HG03196 (cell line): ENCODE results near the gene SNX33.
"Not testable (repeated sequence)": the region's sequence is repeated elsewhere in the genome, so short reads cannot be mapped to it uniquely, and the experiment has no call there.

Experiments
- ATAC-seq: cut with Tn5 transposase; IDR thresholded peaks from one replicate; pipeline ENCODE4 v1.9.1; 2021; ENCODE audit not compliant: unreplicated experiment

SNX33 gene

DNA sequence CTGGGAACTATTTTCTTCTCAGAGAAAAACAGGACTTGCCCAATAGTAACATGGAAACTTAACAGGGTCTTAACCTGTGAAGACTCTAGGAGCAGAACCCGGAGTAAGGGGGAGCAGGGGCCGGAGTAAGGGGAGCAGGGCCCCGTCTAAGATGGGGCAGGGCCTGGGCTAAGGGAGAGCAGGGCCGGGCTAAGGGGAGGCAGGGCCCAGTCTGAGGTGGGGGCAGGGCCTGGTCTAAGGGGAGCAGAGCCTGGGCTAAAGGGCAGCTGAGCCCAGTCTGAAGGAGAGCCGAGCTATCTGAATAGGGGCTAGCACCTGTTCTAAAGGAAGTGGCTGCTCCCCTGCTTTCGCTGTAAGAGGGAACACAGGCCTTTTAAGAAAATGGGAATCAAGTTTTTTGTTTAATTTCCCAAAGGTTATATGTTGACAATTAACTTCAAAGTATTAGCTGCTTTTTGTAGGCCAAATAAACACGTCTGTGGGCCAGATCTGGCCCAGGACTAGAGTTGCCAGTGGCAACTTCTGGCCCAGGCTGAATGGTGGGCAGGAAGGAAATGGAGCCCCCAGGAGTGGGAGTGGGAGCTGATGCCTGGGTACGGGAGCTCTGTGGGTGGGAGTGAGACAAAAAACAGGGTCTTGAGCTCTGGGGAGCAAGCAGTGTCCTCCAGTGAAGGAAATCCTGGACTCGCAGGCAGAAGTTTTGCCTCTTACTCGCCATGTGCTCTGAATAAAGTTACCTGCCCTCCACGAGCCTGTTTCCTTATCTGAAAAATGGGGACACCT lies 32.5 kb downstream of the SNX33 start:
- no peak for ATAC-seq

DNA sequence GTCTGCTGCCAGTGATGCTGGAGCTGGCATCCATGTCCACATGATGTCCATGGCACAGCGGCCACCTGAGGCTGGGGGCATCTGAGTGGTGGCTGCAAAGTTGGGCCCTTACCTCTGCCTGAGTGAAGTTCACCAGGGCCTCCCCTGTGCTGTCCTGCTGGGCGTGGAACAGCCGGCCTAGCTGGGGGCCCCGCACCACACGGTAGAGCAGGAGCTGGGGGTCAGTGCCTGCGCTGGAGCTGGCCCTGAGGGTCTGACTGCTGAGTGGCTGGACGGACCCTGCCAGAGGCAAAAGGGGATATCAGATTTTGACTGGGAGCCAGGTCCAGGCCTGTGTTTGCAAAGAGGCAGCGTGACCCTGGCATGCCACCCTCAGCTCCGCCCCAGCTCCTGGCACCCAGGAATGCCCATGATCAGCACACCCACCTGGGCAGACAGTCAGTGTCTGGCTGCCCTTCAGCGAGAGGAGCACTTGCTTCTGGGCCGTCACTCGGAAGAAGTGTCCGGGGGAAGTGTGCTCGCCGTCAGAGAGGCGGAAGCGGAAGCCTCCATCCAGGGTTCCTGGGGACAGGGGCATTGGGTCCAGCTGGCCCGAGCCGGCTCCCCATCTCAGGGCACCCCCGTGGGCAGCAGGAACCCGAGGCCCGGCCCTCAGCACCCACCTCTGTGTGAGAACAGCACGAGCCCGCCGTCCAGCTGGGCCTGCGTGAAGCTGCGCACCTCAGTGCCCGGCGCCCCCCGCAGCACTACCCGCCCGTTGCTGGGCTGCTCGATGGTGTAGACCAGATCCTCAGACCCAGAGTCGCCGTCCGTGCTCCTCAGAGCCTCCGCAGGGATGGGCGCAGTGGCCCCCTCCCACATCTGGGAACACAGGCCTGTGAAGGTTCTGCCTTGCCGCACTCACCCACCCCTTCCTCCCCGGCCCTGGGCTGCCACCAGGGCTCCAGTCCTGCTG lies 34.7 kb downstream of the SNX33 start:
- no peak for ATAC-seq

DNA sequence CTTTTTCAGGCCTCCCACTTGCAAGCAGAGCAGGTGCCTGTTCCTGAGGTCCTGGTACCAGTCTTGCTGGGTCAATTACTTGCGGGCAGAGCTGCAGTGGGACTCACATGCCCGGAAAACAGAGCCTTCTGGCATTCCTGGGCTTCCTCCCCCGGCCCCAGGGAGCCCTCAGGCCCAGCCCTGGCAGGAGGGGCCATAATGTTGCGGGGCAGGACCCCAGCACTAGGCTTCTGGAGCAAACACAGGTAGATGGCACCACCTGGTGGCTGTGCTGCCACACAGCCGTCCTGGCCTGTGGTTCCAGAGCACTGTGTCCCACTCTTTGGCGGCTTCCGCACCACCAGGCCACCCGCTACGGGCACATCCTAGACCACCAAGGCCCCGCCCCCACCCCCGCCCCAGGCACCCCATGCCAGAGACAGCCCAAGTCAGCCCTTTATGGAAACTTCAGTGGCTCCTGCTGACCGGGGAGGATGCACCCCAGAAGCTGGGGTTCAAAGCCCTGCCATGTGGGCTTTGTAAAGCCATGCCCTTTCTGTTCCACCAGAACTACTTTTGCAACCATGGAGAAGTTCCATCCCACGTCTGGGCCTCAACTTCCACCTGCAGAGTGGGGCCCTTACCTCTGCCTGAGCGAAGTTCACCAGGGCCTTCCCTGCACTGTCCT lies 36.1 kb downstream of the SNX33 start:
- not testable (repeated sequence) for ATAC-seq

DNA sequence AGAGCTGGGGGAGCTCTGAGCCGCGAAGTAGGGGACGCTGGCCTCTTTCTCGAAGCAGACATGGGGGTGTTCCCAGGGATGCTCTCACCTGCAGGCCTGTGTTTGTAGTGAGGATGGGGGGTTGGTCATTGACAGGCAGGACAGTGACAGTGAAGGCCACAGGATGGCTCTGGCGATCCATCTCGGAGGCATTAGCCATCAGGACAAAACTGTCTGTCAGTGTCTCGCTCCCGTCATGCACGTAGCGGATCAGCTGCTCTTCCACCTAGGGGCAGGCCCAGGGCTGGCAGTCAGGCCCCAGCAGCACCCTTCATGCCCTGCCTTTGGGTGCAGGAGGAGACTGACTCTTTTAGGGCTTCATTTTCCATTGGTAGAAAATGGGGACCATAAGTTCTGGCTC lies 36.9 kb downstream of the SNX33 start:
- ATAC-seq, result no peak

DNA sequence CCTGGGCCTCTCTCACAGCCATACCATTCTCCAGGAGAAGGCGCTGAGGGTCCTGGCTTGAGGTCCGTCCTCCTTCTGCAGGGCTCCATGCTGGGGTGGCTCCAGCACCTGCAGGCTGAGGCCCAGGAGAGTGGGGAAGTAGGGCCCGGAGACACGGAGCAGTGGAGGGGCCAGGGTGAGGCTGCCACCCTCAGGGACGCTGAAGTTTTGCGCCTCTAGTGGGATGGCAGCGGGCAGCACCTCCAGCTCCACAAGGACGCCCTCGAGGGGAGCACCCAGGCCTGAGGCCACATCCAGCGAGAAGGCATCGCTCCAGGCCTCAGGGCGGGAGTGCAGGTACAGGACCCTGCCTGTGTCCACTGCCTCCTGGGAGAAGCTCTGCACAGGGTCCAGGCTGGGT lies 37.5 kb downstream of the SNX33 start:
- no peak for ATAC-seq

DNA sequence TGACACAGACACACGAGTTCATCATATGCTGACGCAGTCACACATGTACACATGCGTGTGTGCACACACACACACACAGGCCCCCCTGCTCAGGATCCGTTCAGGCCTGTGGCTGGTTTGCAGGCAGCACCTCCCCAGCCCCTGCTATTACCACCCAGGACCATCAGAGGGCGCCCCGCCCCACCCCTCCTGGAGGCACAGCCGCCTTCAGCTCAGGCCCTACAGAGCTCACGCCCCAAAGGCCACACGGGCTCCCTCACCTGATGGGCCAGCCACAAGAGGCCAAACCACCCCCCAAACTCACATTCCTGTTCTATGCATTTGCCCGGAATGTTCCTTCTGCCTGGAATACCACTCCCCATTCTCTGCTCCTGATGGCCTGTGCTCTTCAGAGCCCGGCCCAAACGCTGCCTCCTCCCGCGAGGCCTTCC lies 38.5 kb downstream of the SNX33 start:
- ATAC-seq, result peak; percentile 61

DNA sequence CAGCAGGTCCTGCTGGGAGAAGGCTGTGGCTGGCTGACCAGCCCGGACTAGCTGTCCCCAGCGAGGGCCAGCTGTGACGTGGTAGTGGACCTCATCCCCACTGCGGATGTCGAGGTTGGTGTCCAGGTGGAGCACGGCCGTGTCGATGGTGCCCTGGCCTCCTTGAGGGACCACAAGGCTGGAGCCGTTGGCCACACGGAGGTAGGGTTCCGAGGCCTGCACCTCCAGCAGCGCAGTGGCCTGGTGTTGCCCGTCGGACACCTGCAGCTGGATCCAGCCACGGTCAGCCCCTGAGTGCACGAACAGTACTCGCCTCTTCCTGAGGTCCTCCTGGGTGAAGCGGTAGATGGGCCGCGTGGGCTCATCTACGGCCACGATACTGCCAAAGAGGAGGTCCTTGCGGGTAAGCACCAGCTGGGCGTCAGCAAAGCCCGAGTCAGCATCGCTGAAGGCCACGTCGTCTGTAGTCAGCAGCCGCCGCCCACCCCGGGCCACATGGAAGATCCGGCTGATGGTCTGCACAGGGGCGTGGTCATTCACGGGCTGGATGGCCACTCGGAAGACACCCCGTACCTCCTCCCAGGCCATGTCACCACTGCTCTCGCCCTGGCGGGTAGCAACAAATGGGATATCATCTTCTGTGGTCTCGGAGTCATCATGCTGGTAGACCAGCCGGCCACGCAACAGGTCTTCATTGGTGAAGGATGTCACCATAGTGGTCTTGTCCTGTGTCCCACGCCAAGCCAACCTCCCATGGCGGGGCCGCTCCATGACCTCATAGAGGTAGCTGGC lies 40.0 kb downstream of the SNX33 start:
- no peak for ATAC-seq

DNA sequence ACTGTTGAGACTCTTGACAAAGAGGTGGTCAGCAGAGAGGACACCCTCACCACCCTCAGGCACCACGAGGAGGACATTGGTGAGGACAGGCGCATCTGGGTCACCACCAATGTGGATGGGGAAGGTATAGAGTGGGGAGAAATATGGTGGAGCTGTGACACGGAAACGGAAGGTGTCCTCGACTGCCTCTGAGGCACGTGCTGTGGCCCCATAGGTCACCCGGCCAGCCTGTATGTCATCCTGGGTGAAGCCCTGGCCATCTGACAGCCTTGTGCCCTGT lies 40.5 kb downstream of the SNX33 start:
- ATAC-seq, result no peak

DNA sequence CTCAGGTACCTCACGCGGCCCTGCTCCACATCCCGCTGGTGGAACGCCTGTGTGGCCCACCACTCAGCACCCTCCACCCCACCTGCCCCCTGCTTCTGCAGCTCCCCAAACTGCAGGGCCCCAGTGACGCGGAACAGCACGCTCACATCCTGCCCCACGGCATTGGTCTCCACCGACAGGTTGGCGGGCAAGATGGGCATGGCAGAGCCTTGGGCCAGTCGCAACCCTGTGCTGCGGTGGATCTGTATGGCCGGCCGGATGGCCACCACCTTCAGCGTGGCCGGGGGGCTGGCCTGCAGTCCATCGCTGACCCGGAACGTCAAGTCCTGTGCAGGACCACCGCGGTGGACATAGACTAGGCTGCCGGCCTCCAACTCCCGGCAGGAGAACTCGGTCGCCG lies 41.1 kb downstream of the SNX33 start:
- ATAC-seq, result no peak

DNA sequence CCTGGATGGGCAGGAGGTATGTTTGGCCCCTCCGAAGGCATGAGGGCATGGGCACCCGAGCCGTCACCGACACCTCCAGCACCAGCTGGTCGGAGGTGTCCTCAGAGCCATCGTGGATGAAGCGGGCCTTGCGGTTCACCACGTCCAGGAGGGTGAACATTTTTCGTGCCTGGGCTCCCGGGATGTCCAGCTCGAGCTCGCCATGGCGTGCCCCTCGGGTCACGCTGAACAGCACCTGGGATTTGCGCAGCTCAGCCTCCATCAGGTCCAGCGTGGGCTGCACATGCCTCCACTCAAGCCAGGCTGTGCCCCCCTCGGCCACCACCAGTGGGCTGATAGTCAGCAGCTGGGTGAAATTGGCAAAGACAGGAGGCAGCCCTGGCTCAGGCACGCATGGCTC lies 41.7 kb downstream of the SNX33 start:
- ATAC-seq, result not testable (repeated sequence)

DNA sequence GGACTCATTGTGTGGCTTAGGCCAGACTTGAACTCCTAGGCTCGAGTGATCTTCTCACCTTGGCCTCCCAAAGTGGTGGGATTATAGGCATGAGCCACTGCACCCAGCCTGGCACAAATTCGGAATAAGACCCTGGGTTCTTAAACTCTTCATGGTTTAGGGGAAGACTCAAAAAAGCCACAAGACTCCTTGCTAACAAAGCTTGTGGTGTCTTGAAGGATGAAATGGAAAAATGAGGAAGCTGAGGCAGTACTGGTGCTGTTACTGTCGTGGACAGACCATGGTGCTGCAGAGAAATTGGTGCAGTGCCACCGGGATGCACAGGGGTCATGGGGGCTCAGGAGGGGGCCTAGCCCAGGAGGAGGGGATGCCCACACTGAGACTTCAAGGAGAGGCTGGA lies 44.6 kb downstream of the SNX33 start:
- not testable (repeated sequence) for ATAC-seq

DNA sequence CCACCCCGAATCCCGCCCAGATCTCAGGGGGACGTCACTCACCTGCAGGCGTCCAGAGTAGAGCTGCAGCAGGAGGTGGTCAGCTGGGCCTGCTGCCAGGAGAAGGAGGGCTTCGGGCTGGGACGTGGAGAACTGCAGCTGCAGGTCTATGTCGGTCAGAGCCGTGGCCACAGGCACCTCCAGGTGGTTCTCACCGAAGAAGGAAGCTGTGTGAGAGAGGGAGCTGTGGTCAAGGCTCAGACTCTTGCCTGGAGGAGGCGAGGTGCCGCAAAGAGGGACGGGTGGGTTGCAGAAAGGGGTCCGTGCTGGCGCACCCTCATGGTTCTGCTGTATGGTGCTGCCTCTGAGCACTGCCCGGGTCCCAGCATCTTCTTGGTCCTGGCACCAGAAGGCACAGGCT lies 45.3 kb downstream of the SNX33 start:
- ATAC-seq, result not testable (repeated sequence)

DNA sequence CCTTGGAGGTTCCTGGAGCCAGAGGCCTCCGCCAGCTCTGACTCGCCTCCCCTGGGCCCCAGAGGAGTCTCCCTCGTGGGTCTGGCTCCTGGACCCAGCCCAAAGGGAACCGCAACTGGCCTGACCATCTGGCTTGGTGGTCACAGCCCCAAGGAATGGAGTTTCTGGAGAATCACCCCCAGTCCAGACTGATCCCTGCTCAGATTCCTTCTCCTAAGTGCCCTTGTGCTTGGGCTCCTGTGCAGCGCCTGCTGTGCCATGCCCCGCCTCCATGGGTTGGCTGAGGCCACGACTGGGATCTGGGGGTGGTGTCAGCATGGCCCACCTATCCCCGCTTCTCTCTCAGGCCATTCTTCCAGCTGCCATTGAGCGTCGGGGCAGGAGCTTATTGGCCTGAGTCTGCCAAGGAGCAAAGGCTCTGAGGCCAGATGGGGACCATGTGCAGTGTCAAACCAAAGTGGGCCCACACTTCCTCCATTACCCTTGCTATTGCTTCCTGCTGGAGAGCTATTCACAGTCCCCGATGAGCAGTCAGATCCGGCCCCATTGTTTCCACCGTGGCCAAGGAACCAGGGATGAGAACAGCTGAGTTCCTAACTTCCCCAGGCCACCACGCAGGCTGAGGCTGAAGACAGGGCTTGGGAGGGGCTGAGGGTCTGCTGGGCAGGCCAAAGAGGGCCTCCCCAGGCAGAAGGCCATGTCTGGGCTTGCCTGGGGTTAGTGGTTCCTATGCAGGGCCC lies 46.0 kb downstream of the SNX33 start:
- ATAC-seq, result no peak

DNA sequence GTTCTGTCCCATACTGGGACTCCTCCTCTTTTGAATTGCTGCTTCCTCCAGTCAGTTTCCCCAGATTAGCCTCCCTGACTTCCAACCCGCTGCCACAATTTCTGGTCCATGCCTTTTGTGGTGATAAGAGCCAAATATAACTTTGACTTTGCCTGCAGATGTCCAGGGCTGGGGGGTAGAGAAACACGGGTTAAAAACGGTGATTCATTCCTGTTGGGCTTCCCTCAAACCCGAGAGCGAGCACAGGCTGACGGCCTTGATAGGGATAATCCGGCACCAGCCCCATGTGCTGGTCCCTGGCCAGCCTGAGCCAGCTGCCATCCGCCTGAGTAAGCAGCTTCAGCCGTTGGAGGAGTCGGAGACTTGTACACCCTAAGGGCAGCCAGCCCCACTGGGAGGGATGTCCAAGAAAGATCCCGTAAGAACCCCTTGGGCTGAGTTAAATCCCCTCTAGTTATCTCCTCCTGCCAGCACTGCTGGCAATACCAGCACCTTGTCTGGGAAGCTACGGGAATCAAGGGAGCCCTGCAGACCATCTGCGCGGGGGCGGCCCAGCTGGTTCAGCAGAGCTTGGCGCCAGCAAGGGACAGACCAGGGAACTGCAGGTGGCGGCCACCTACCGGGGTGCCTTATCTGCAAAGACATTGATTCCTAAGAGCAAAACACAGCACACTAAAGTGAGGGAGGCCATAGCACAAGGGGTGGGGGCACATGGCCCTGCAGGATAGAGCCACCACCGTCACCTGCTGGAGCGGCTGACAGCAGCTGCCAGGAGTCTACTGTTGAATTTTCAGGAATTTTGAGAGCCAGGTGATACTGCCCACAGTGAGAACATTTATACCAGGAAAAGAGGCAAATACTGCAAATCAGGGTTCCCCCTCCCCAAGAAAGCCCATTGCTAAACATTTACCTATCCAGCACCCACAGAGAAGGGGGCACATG lies 46.8 kb downstream of the SNX33 start:
- no peak for ATAC-seq

DNA sequence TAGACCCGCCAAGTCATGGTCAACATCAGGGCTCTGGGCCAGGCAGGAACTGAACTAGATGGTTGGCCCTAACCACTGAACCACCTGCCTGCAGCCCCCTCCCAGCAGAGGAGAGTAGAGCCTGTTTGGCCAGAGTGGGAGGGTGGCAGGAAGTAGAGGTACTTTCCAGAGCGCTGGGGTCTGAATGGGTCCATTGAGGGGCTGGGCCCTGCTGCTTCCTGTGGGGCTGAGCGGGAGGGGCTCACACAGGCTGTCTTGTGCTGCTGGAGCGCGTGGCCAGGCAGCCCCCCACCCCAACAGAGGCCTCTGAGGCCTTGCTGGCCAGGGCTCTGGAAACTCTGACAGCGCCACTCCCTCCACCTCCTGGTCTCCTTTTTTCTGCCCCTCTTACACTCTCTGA lies 47.5 kb downstream of the SNX33 start:
- no peak for ATAC-seq

DNA sequence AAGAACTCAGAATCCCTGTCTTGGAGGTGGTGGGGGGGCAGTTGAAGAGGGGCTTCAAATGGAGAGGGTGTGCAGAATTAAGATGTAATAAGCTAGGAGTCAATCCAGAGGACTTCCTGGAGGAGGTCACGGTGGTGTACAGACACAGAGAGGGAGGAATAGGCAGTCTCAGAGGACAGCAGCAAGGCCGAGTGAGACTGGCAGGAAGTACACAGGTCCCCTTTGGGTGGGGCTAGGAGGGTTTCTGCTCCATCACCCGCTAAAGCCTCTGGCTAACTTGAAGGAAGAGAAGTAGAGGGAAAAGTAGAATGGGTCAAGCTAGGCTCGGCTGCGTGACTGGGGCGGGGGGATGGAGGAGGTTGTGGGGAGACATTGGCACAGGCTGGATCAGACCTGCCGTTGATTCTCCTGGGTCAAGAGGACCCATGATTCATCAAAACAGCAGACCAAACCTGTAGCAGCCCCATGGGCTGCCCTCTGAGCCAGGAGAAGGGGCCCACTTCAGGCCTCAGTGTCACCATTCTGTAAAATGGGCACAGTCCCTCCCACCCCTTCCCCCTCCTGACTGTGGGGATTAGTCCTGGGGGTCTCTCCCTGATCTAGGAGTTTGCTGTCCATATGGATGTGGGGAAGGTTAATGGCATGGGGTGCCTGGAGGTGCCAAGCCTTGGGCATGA lies 48.1 kb downstream of the SNX33 start:
- no peak for ATAC-seq

DNA sequence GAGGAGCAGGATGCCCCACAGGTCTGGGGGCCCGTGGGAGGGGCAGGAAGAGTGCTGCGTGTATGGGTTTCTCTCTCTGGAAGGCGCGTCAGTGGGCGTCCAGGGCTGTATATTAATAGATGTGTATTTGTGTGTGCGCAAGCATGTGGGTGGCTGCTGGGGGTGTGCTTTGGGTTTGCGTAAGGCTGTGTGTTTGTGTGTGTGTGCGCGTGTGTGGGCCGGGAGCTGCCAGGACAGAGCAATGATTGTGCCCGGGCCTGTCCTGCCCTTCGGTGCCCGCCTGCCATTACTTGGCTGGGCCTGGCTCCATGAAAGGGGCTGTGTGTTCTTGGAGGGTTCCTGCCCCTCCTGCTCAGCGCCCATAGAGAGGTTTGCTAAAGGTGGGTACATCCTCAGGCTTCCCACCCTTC lies 48.6 kb downstream of the SNX33 start:
- ATAC-seq, result no peak

DNA sequence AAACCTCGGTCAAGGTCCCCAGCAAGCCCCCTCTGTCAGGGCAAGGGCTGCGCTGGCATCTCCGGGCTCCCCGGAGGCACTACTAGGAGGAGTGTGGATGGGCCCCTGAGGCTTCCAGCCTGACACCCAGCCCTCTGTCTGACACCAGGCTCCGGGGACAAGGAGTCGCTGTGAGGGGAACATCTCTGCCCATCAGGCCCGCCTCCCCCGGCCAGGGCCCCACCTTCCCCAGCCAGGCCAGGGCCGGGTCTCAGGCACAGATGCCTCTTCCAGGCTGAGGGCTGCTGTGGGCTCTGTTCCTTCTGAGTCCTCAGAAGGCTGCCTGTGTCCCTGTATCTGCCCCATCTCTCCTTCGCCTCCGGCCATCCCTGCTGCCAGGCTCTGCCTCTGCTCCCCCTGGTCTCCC lies 49.1 kb downstream of the SNX33 start:
- ATAC-seq, result no peak

DNA sequence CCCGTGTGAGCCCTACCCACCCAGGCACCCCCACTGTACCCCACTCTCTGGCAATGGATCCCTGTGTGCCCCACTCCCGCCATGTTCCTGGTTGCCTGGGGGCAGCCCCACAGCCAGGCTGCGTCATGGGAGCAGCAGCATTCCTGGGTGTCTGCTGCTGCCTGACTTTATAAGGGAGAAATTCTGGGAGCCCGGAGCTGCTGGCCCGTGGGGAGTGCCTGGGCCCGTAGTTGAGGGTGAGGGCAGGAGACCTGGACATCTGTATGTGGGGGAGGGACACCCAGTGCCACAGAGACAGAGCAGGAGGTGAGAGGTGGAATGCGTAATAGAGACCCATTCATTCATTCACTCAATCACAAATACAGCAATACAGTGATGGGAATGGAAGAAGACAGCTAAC lies 49.8 kb downstream of the SNX33 start:
- no peak for ATAC-seq
